Hindlimb muscle (tissue), 1 donor: Measurements from ENCODE around the gene AFP. TPM values are rescaled to one million over a fixed set of nuclear protein-coding genes. Genes with fewer than 3 reads are reported as not detected.
"Not testable (repeated sequence)": the region's sequence is repeated elsewhere in the genome, so short reads cannot be mapped to it uniquely, and the experiment has no call there.

Source experiments
- DNase-seq: peaks from one replicate; pipeline ENCODE4 v3.0.0-alpha.2; 2013
- polyA plus RNA-seq: library from polyadenylated mRNA; unstranded; fragments of 120-200 nt; gene quantifications from one replicate; pipeline ENCODE4 v1.2.1, GENCODE V29; 2013; ENCODE audit not compliant: insufficient read length

AFP gene
- polyA plus RNA-seq: 0.28 TPM

DNA sequence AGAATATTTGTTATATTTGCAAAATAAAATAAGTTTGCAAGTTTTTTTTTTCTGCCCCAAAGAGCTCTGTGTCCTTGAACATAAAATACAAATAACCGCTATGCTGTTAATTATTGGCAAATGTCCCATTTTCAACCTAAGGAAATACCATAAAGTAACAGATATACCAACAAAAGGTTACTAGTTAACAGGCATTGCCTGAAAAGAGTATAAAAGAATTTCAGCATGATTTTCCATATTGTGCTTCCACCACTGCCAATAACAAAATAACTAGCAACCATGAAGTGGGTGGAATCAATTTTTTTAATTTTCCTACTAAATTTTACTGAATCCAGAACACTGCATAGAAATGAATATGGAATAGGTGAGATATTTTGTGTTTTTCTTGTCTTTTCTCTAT lies at the start of gene AFP:
Gene AFP, plus strand, starts transcription at position 238 of the 400 bp plus-strand sequence. Its CDS starts 42 bp downstream, at position 280.
- DNase-seq: no peak

DNA sequence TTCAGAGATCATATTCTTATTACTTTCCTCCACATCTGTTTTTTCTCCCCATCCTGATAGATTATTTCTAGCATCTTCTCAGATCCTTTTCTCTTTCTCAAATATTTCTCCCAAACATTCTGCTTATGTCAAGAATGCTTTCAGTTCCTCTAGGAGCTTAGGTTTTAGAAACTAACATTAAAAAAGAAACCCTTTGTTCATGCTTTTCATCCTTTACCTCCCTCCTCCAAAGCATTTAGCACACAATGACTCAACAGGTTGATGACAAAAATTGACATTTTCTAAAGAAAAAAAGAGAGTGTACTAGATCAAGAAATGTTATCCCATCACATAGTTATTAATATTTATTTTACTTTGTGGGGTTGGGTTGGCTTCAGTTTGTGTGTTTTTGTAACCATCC lies 48.5 kb upstream of the AFP start:
- no peak for DNase-seq

DNA sequence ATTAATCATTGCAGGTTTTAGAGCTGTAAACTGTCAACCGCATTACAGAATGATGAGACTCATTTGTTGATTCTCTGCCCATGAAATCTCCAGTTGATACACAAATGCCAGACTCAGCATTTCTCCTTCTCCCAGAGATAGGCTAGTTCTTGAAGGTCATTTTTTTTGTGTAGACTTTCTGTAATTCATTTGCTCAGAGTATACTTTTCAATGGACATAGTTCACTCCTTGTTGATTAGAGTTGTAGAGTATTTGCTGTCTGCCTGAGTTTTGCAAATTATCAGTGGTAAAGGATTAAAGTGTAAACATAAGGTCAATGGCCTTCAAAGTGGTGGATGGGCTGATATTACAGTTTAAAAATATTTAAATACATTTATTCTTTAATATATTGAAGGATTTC lies 47.1 kb upstream of the AFP start:
- no peak for DNase-seq

DNA sequence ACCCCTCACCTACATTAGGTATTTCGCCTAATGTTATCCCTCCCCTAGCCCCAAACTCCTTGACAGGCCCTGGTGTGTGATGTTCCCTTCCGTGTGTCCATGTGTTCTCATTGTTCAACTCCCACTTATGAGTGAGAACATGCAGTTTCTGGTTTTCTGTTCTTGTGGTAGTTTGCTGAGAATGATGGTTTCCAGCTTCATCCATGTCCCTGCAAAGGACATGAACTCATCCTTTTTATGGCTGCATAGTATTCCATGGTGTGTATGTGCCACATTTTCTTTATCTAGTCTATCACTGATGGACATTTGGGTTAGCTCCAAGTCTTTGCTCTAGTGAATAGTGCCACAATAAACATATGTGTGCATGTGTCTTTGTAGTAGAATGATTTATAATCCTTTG lies 46.4 kb upstream of the AFP start:
- DNase-seq: not testable (repeated sequence)

DNA sequence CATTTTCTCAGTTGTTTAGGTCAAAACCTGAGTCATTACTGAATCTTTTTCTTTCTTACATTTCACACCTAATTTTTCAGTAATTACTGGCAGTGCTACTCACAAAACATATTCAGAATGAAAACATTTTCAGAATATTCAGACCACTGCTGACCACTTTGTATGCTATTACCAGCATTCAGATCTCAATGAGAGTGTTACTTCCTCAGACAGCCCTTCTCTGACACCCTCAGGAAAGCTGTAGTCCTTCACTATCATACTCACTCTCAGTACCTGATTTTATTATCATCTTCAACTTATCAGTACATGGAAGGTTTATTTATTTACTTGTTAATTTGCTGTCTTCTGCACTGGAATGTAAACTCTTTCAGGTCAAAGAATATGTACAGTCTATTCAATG lies 44.2 kb upstream of the AFP start:
- no peak for DNase-seq

DNA sequence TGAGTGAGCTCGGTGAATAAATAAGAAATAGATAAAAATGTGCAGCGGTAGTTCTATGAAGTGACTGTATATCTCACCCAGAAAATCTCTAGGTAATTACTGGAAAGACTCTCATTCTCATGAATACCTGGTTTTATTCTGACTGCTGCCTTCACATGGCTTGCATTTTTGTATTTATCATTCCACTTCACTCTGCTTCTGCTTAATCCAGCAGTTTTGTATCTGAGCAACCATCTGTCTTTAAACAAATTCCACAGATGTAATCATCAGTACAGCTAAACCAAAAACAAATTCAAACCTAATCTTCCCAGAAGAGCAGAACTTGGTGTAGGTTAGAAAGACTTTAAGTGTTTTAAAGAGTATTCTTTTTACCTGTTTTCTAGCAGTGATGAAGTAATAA lies 43.1 kb upstream of the AFP start:
- no peak for DNase-seq

DNA sequence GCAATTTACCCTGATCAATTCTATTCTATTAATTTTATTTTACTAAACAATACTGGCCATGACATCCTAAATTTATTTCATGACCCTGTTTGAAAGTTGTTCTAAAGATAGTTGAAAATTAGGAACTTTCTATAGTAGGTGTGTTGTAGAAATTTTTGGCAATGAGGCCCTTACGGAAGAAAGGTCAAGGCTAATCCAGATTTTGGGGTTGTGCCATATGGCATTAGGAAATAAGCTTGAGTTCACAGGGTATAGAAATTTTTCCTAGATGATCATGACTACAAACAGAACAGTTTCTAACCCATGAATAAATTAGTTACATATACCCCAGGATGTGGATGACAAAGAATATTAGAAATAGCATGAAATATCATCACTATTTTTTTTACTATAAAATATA lies 39.7 kb upstream of the AFP start:
- no peak for DNase-seq

DNA sequence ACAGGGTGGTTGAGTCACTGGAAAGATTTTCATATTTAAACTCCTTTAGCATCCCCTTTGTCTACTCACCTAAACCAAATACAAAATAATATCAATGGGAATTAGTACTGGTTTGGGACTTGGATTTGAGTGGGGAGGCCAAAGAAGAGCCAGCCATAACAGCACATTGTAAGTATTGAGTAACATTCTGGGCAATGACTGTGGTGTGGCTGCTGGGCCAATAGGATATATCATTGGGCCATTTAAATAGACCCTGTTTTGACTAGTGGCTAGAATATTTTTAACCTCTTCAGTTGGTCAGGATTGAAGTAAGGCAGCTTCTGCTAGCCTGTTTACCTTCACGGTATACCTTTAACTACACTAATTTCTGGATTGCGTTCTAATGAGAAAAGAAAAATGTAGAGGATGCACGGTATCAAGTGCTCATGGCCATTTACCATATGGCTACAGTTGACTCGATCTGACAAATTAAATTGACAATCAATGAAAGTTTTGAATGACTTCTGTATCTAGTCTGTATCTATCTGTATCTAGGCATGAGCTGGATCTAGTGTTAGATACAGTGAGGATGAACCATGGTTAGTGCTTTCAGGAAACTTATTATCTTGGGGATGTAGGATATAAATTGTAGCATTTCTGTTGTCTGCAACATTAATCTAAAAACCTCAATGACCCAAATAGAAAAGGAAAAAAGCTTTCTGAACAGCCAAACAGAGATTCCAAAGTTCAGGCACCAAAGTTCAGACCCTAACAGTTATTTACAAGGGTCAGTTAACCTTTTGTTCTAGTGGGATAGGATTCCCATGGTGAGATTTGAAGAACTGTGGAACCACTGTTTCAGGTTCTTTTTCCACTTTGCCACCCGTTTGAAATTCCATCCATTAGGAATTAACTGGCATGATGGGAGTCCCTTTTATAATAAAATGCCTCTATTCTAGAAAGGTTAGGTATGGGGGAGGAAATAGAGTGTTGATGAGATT lies 38.7 kb upstream of the AFP start:
- DNase-seq: no peak

DNA sequence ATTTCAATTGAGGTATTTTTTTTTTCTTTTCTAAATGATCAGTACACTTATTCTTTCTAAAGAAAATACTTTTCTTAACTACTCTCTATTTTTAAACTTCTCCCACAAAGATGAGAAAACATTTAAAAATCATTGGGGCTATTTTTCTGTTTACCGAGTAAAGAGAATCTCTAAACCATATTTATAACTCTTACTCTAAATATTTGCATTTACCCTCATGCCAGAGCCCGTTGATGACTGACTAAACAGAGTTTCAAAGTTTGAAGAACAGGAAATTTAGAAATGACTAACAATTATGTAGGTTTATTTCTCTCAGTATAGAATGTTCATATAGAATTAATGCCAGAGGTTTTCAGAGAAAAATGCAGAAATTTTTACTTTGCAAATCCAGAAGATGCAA lies 34.6 kb upstream of the AFP start:
- DNase-seq: no peak

DNA sequence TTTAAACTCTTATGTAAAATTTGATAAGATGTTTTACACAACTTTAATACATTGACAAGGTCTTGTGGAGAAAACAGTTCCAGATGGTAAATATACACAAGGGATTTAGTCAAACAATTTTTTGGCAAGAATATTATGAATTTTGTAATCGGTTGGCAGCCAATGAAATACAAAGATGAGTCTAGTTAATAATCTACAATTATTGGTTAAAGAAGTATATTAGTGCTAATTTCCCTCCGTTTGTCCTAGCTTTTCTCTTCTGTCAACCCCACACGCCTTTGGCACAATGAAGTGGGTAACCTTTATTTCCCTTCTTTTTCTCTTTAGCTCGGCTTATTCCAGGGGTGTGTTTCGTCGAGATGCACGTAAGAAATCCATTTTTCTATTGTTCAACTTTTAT lies 32.0 kb upstream of the AFP start, which contains the start of gene ALB:
Gene ALB, plus strand, starts transcription at position 246 of the 400 bp plus-strand sequence. Its CDS starts 41 bp downstream, at position 287.
- DNase-seq: no peak

DNA sequence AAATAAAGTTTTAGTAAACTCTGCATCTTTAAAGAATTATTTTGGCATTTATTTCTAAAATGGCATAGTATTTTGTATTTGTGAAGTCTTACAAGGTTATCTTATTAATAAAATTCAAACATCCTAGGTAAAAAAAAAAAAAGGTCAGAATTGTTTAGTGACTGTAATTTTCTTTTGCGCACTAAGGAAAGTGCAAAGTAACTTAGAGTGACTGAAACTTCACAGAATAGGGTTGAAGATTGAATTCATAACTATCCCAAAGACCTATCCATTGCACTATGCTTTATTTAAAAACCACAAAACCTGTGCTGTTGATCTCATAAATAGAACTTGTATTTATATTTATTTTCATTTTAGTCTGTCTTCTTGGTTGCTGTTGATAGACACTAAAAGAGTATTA lies 31.6 kb upstream of the AFP start:
- DNase-seq: no peak

DNA sequence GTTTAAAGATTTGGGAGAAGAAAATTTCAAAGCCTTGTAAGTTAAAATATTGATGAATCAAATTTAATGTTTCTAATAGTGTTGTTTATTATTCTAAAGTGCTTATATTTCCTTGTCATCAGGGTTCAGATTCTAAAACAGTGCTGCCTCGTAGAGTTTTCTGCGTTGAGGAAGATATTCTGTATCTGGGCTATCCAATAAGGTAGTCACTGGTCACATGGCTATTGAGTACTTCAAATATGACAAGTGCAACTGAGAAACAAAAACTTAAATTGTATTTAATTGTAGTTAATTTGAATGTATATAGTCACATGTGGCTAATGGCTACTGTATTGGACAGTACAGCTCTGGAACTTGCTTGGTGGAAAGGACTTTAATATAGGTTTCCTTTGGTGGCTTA lies 30.9 kb upstream of the AFP start:
- DNase-seq: no peak

DNA sequence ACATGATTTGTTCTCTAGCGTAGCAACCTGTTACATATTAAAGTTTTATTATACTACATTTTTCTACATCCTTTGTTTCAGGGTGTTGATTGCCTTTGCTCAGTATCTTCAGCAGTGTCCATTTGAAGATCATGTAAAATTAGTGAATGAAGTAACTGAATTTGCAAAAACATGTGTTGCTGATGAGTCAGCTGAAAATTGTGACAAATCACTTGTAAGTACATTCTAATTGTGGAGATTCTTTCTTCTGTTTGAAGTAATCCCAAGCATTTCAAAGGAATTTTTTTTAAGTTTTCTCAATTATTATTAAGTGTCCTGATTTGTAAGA lies 29.5 kb upstream of the AFP start:
- no peak for DNase-seq

DNA sequence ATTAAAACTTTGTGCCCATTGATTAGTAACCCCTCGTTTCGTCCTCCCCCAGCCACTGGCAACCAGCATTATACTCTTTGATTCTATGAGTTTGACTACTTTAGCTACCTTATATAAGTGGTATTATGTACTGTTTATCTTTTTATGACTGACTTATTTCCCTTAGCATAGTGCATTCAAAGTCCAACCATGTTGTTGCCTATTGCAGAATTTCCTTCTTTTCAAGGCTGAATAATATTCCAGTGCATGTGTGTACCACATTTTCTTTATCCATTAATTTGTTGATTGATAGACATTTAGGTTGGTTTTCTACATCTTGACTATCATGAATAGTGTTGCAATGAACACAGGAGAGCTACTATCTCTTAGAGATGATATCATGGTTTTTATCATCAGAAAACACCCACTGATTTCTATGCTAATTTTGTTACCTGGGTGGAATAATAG lies 28.8 kb upstream of the AFP start:
- no peak for DNase-seq

DNA sequence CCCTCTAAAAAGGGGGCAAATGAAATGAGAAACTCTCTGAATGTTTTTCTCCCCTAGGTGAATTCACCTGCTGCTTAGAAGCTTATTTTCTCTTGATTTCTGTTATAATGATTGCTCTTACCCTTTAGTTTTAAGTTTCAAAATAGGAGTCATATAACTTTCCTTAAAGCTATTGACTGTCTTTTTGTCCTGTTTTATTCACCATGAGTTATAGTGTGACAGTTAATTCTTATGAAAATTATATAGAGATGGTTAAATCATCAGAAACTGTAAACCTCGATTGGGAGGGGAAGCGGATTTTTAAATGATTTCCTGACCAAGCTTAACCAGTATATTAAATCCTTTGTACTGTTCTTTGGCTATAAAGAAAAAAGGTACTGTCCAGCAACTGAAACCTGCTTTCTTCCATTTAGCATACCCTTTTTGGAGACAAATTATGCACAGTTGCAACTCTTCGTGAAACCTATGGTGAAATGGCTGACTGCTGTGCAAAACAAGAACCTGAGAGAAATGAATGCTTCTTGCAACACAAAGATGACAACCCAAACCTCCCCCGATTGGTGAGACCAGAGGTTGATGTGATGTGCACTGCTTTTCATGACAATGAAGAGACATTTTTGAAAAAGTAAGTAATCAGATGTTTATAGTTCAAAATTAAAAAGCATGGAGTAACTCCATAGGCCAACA lies 27.7 kb upstream of the AFP start:
- no peak for DNase-seq

DNA sequence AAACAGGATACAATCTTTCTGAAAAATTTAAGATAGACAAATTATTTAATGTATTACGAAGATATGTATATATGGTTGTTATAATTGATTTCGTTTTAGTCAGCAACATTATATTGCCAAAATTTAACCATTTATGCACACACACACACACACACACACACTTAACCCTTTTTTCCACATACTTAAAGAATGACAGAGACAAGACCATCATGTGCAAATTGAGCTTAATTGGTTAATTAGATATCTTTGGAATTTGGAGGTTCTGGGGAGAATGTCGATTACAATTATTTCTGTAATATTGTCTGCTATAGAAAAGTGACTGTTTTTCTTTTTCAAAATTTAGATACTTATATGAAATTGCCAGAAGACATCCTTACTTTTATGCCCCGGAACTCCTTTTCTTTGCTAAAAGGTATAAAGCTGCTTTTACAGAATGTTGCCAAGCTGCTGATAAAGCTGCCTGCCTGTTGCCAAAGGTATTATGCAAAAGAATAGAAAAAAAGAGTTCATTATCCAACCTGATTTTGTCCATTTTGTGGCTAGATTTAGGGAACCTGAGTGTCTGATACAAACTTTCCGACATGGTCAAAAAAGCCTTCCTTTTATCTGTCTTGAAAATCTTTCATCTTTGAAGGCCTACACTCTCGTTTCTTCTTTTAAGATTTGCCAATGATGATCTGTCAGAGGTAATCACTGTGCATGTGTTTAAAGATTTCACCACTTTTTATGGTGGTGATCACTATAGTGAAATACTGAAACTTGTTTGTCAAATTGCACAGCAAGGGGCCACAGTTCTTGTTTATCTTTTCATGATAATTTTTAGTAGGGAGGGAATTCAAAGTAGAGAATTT lies 26.8 kb upstream of the AFP start:
- no peak for DNase-seq

DNA sequence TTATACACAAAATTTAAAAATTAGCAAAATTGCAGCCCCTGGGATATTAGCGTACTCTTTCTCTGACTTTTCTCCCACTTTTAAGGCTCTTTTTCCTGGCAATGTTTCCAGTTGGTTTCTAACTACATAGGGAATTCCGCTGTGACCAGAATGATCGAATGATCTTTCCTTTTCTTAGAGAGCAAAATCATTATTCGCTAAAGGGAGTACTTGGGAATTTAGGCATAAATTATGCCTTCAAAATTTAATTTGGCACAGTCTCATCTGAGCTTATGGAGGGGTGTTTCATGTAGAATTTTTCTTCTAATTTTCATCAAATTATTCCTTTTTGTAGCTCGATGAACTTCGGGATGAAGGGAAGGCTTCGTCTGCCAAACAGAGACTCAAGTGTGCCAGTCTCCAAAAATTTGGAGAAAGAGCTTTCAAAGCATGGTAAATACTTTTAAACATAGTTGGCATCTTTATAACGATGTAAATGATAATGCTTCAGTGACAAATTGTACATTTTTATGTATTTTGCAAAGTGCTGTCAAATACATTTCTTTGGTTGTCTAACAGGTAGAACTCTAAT lies 26.0 kb upstream of the AFP start:
- no peak for DNase-seq

DNA sequence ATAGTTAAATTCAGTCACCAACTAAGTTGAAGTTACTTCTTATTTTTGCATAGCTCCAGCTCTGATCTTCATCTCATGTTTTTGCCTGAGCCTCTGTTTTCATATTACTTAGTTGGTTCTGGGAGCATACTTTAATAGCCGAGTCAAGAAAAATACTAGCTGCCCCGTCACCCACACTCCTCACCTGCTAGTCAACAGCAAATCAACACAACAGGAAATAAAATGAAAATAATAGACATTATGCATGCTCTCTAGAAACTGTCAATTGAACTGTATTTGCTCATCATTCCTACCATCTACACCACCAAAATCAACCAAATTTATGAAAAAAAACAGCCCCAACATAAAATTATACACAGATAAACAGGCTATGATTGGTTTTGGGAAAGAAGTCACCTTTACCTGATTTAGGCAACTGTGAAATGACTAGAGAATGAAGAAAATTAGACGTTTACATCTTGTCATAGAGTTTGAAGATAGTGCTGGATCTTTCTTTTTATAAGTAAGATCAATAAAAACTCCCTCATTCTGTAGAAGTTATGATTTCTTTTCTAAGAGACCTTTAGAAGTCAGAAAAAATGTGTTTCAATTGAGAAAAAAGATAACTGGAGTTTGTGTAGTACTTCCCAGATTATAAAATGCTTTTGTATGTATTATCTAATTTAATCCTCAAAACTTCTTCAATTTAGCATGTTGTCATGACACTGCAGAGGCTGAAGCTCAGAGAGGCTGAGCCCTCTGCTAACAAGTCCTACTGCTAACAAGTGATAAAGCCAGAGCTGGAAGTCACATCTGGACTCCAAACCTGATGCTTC lies 24.9 kb upstream of the AFP start:
- no peak for DNase-seq

DNA sequence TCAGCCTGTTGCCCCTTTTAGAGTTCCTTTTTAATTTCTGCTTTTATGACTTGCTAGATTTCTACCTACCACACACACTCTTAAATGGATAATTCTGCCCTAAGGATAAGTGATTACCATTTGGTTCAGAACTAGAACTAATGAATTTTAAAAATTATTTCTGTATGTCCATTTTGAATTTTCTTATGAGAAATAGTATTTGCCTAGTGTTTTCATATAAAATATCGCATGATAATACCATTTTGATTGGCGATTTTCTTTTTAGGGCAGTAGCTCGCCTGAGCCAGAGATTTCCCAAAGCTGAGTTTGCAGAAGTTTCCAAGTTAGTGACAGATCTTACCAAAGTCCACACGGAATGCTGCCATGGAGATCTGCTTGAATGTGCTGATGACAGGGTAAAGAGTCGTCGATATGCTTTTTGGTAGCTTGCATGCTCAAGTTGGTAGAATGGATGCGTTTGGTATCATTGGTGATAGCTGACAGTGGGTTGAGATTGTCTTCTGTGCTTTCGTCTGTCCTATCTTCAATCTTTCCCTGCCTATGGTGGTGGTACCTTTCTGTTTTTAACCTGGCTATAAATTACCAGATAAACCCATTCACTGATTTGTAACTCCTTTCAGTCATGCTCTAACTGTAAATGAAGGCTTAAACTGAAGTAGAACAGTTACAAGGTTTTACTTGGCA lies 24.1 kb upstream of the AFP start:
- no peak for DNase-seq

DNA sequence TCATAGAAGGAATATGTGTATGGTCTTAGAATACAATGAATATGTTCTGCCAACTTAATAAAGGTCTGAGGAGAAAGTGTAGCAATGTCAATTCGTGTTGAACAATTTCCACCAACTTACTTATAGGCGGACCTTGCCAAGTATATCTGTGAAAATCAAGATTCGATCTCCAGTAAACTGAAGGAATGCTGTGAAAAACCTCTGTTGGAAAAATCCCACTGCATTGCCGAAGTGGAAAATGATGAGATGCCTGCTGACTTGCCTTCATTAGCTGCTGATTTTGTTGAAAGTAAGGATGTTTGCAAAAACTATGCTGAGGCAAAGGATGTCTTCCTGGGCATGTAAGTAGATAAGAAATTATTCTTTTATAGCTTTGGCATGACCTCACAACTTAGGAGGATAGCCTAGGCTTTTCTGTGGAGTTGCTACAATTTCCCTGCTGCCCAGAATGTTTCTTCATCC lies 22.7 kb upstream of the AFP start:
- no peak for DNase-seq

DNA sequence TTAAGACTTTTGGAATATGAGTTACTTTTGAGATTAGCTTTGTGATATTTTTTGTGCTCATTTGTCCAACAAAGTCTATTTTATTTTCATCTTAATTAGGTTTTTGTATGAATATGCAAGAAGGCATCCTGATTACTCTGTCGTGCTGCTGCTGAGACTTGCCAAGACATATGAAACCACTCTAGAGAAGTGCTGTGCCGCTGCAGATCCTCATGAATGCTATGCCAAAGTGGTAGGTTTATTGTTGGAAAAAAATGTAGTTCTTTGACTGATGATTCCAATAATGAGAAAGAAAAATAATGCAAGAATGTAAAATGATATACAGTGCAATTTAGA lies 21.1 kb upstream of the AFP start:
- DNase-seq: no peak
